HG02763 (cell line): ENCODE measurements around the gene M1AP.

Experiments used
- ATAC-seq: cut with Tn5 transposase; IDR thresholded peaks from one replicate; pipeline ENCODE4 v1.9.1; 2021; ENCODE audit warnings: mild to moderate bottlenecking, moderate library complexity; ENCODE audit not compliant: unreplicated experiment

M1AP gene

GRCh38 chr2:74507926-74508520, 140.1 kb downstream of the M1AP start:
- ATAC-seq, result no peak
